SK-N-SH treated with all-trans-retinoic acid at 6 μM for 48 hours (cell line): ENCODE measurements around the gene ADGRD2.

ENCODE experiments used
- ARNTL ChIP-seq: fragments of 450-650 bp; formaldehyde crosslinking; IDR thresholded peaks from 2 replicates; pipeline ENCODE4 v1.5.0; 2020; ENCODE audit warnings: low read depth, mild to moderate bottlenecking, moderate library complexity, borderline replicate concordance
- OSR1 ChIP-seq: fragments of 250-450 bp; sonication (Bioruptor Pico); IDR thresholded peaks from 2 replicates; pipeline ENCODE4 v1.8.0; 2022; ENCODE audit warnings: moderate library complexity, mild to moderate bottlenecking, inconsistent platforms
- PATZ1 ChIP-seq: fragments of 250-450 bp; sonication (Bioruptor Pico); IDR thresholded peaks from 2 replicates; pipeline ENCODE4 v1.8.0; 2020; ENCODE audit warnings: mild to moderate bottlenecking, moderate library complexity, borderline replicate concordance
- RARB ChIP-seq: fragments of 250-450 bp; sonication (Bioruptor Pico); IDR thresholded peaks from 2 replicates; pipeline ENCODE4 v1.8.0; 2021; ENCODE audit warnings: mild to moderate bottlenecking, moderate library complexity
- ZFP3 ChIP-seq: fragments of 250-450 bp; sonication (Bioruptor Pico); IDR thresholded peaks from 2 replicates; pipeline ENCODE4 v1.5.0; 2020; ENCODE audit warnings: mild to moderate bottlenecking, moderate library complexity
- ZNF8 ChIP-seq: fragments of 450-650 bp; formaldehyde crosslinking; IDR thresholded peaks from 2 replicates; pipeline ENCODE4 v1.5.0; 2020; ENCODE audit warnings: mild to moderate bottlenecking, moderate library complexity
- TF ChIP-seq, protein P1 (sequence below): fragments of 250-450 bp; sonication (Bioruptor Pico); IDR thresholded peaks from 2 replicates; pipeline ENCODE4 v1.5.1; 2020; ENCODE audit warnings: low read depth, mild to moderate bottlenecking, moderate library complexity

DNA sequence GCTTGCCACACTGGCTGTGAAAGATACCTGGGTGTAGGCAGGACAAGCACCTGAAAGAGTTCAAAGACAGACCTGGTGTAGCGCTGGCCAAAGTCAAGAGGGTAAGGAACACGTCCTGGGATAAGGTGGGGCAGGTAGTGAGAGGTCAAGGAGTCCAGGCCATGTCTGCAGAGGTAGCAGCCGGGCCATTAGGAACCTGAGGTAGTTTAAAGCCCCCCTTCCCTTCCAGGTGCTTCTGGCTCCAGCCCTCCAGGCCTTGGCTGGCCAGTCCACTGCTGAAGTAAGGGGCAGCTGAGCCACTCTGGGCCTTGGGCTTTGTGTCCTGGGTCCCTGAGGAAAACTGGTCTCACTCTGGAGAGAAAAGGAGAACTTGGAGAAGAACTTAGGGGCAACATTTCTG, 70.9 kb downstream of the ADGRD2 start:
- no peak for TF ChIP-seq OSR1 (CRISPR knock-in tag)
- no peak for TF ChIP-seq ARNTL
- no peak for TF ChIP-seq PATZ1 (CRISPR knock-in tag)
- TF ChIP-seq, protein P1, sequence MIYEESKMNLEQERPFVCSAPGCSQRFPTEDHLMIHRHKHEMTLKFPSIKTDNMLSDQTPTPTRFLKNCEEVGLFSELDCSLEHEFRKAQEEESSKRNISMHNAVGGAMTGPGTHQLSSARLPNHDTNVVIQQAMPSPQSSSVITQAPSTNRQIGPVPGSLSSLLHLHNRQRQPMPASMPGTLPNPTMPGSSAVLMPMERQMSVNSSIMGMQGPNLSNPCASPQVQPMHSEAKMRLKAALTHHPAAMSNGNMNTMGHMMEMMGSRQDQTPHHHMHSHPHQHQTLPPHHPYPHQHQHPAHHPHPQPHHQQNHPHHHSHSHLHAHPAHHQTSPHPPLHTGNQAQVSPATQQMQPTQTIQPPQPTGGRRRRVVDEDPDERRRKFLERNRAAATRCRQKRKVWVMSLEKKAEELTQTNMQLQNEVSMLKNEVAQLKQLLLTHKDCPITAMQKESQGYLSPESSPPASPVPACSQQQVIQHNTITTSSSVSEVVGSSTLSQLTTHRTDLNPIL (CRISPR knock-in tag): no peak
- no peak for TF ChIP-seq ZNF8
- no peak for TF ChIP-seq ZFP3 (CRISPR knock-in tag)
- TF ChIP-seq RARB: no peak
